GM21619 (cell line): ENCODE measurements around the gene GRID1.

Experiments used
- ATAC-seq: cut with Tn5 transposase; IDR thresholded peaks from one replicate; pipeline ENCODE4 v1.9.1; 2021; ENCODE audit not compliant: unreplicated experiment

GRID1 gene

GRCh38 chr10:85791818-85792532, 574.6 kb downstream of the GRID1 start:
- ATAC-seq, result no peak

GRCh38 chr10:85789982-85790789, 576.4 kb downstream of the GRID1 start:
- ATAC-seq, result no peak

GRCh38 chr10:85789125-85789524, 577.5 kb downstream of the GRID1 start:
- no peak for ATAC-seq

GRCh38 chr10:85788570-85788969, 578.0 kb downstream of the GRID1 start:
- no peak for ATAC-seq

GRCh38 chr10:85787881-85788280, 578.7 kb downstream of the GRID1 start:
- no peak for ATAC-seq

- no peak for ATAC-seq
Measured at GRCh38 chr10:85787393-85787792, 579.2 kb downstream of the GRID1 start.

- ATAC-seq, result no peak
Measured at GRCh38 chr10:85786401-85786899, 580.1 kb downstream of the GRID1 start.

GRCh38 chr10:85784792-85785191, 581.8 kb downstream of the GRID1 start:
- no peak for ATAC-seq

- no peak for ATAC-seq
Measured at GRCh38 chr10:85781404-85781803, 585.2 kb downstream of the GRID1 start.

GRCh38 chr10:85778074-85778473, 588.5 kb downstream of the GRID1 start:
- no peak for ATAC-seq

GRCh38 chr10:85767891-85768290, 598.7 kb downstream of the GRID1 start:
- ATAC-seq, result no peak

- ATAC-seq, result no peak
Measured at GRCh38 chr10:85764108-85764507, 602.5 kb downstream of the GRID1 start.

- no peak for ATAC-seq
Measured at GRCh38 chr10:85761906-85762445, 604.6 kb downstream of the GRID1 start.

- peak; percentile 93 for ATAC-seq
Measured at GRCh38 chr10:85741626-85742300, 624.8 kb downstream of the GRID1 start.

GRCh38 chr10:85735997-85736396, 630.6 kb downstream of the GRID1 start:
- no peak for ATAC-seq

- ATAC-seq, result no peak
Measured at GRCh38 chr10:85734791-85735190, 631.8 kb downstream of the GRID1 start.

- no peak for ATAC-seq
Measured at GRCh38 chr10:85724215-85724614, 642.4 kb downstream of the GRID1 start.

- no peak for ATAC-seq
Measured at GRCh38 chr10:85720931-85721590, 645.5 kb downstream of the GRID1 start.

- ATAC-seq, result no peak
Measured at GRCh38 chr10:85719408-85719807, 647.2 kb downstream of the GRID1 start.

GRCh38 chr10:85713885-85714284, 652.7 kb downstream of the GRID1 start:
- no peak for ATAC-seq

GRCh38 chr10:85702768-85703167, 663.8 kb downstream of the GRID1 start:
- no peak for ATAC-seq
